ENCODE measurements around the gene STN1.

- TF ChIP-seq CTCF (conservative IDR thresholded peaks at IDR 0.05) (no peak), ZFX (IDR thresholded peaks at IDR 0.05) (no peak)
Measured at GRCh38 chr10:103941801-103942200, 23.8 kb upstream of the STN1 start.

Measured in C4-2B (cell line).